Choroid plexus epithelial cell (primary cell): ENCODE data around the gene INSC.

Experiments used
- DNase-seq: peaks from one replicate; pipeline ENCODE4 v3.0.0-alpha.2; 2010; ENCODE audit warnings: low read depth
- H3K4me3 ChIP-seq: 2 replicates; pipeline ENCODE4 v1.5.1; 2011; ENCODE audit warnings: low read depth, mild to moderate bottlenecking, control low read depth, low read length, moderate library complexity
- TF ChIP-seq, protein P1 (sequence below): conservative IDR thresholded peaks from 2 replicates; pipeline ENCODE4 v1.5.1; 2011; ENCODE audit warnings: low read depth, mild to moderate bottlenecking, control low read depth, inconsistent platforms, low read length, moderate library complexity

Gene INSC

GRCh38 chr11:15198284-15198683 lies 83.6 kb downstream of the INSC start:
- H3K4me3 ChIP-seq: no peak overlapping the region
- TF ChIP-seq, protein P1, sequence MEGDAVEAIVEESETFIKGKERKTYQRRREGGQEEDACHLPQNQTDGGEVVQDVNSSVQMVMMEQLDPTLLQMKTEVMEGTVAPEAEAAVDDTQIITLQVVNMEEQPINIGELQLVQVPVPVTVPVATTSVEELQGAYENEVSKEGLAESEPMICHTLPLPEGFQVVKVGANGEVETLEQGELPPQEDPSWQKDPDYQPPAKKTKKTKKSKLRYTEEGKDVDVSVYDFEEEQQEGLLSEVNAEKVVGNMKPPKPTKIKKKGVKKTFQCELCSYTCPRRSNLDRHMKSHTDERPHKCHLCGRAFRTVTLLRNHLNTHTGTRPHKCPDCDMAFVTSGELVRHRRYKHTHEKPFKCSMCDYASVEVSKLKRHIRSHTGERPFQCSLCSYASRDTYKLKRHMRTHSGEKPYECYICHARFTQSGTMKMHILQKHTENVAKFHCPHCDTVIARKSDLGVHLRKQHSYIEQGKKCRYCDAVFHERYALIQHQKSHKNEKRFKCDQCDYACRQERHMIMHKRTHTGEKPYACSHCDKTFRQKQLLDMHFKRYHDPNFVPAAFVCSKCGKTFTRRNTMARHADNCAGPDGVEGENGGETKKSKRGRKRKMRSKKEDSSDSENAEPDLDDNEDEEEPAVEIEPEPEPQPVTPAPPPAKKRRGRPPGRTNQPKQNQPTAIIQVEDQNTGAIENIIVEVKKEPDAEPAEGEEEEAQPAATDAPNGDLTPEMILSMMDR: no peak
- no peak for DNase-seq

DNA sequence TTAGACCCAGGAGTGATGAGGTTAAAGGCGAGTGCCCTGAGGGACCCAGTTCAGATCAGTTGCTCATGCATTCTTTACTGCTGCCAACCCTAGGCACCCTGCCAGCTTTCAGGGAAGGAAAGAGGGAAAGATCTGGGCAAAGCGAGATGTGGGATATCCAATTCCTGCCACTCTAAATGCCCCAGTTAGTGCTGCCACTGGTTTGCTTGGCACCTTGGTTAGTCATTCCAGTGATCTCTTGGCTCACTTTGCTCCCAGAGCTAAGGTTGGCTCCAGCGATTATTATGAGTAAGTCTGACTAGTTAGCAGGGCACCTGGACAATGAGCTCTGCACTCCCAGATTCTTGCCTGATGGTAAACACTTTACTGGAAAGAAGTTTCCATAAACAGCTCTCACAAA lies 85.0 kb downstream of the INSC start:
- DNase-seq: no peak
- TF ChIP-seq, protein P1: no peak
- no peak overlapping the region for H3K4me3 ChIP-seq

DNA sequence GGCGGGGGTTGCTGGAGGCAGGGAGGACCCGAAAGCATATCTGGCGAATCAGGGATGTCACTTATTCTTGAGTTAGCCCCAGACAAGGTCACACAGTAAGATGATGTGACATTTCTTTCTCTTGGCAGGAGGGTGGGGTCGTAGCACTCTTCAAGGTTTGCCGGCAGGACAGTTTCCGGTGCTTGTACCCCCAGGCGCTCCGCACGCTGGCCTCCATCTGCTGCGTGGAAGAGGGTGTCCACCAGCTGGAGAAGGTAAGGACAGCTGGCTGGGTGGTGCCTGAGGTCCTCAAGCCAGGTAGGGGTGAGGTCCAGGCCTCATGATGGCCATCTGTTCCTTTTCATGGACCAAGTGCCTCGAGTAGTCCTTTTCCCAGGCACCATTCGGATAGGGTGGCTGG lies 86.0 kb downstream of the INSC start:
- DNase-seq: no peak
- H3K4me3 ChIP-seq: no peak overlapping the region
- TF ChIP-seq, protein P1: no peak

- no peak for DNase-seq
- TF ChIP-seq, protein P1: no peak
These were observed 86.9 kb downstream of the INSC start for GRCh38 chr11:15201586-15201985.

DNA sequence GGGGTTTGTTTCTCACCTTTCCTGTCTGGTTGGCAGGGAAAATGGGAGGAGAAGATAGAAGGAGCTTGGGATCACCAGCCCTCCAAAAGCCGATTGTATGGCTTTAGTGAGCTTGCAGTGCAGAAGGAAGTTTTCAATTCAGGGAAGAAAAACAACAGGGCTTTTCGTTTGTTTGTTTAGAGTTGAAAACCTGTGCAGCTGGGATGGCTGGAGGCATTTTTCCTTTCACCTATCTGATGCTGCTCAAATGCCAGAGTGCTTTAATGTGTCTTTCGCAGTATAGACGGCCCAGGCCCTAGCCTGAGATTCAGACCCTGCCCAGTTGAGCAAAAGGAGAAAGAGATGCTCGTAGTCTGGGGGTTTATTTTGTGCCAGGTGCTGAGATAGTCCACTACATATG lies 87.9 kb downstream of the INSC start:
- no peak for DNase-seq
- TF ChIP-seq, protein P1: no peak
- H3K4me3 ChIP-seq: no peak overlapping the region

More at GRCh38 chr11:15201586-15201985, 86.9 kb downstream of the INSC start:
- no peak overlapping the region for H3K4me3 ChIP-seq

- no peak for DNase-seq
- TF ChIP-seq, protein P1: no peak
- no peak overlapping the region for H3K4me3 ChIP-seq
These were observed 90.0 kb downstream of the INSC start for GRCh38 chr11:15204711-15205110.

GRCh38 chr11:15206791-15207190 lies 92.1 kb downstream of the INSC start:
- H3K4me3 ChIP-seq: no peak overlapping the region
- DNase-seq: no peak
- TF ChIP-seq, protein P1: no peak
